Uterus (tissue), 4 donors: Measurements from ENCODE around the gene FLNB. TPM values are rescaled to one million over a fixed set of nuclear protein-coding genes. Genes with fewer than 3 reads are reported as not detected.

Experiments used
- DNase-seq, 2 donors: peaks; one replicate each; pipeline ENCODE4 v3.0.0-alpha.2; 2019 to 2020
- H3K27ac ChIP-seq, 2 donors: fragments of 200-600 bp; sonication (generic); 1 replicate in 1 of 2; 2 replicates in 1 of 2; pipeline ENCODE4 v1.5.1; 2016 to 2018
- H3K27me3 ChIP-seq, 2 donors: fragments of 200-600 bp; sonication (generic); one replicate each; pipeline ENCODE4 v1.5.1; 2018 to 2019; ENCODE audit warnings: control low read depth in 1 of 2
- H3K36me3 ChIP-seq, 2 donors: fragments of 200-600 bp; sonication (generic); one replicate each; pipeline ENCODE4 v1.5.1; 2019; ENCODE audit warnings: control low read depth in 1 of 2
- H3K4me1 ChIP-seq, 2 donors: fragments of 200-600 bp; sonication (generic); one replicate each; pipeline ENCODE4 v1.5.1; 2018 to 2019; ENCODE audit warnings: control low read depth in 1 of 2
- H3K4me3 ChIP-seq, 2 donors: fragments of 200-600 bp; sonication (generic); 1 replicate in 1 of 2; 2 replicates in 1 of 2; pipeline ENCODE4 v1.5.1; 2018 to 2019; ENCODE audit warnings: mild to moderate bottlenecking in 1 of 2
- H3K9me3 ChIP-seq, 2 donors: fragments of 200-600 bp; sonication (generic); one replicate each; pipeline ENCODE4 v1.5.1; 2019; ENCODE audit warnings: control low read depth in 1 of 2
- POLR2A ChIP-seq, 2 donors: fragments of 450-650 bp; IDR thresholded peaks; one replicate each; pipeline ENCODE4 v1.6.1; 2016; ENCODE audit warnings: antibody characterized with exemption in 2 of 2, mild to moderate bottlenecking in 1 of 2, moderate library complexity in 1 of 2
- intact Hi-C: fragments of 100-400 bp; cut with DNase I; formaldehyde crosslinking; loops from one replicate; pipeline ENCODE4 v1.15.1; 2023; ENCODE audit warnings: low total_unique reads
- total RNA-seq, 4 donors: library from RNA; depleted of rRNA in 3 of 4; stranded (reverse); fragments of >200 nt in 3 of 4; gene quantifications; one replicate each; pipeline versions ENCODE4 v1.1.0 to v1.2.4, GENCODE V29; 2014 to 2023
- TF ChIP-seq, protein P1 (sequence below), 4 experiments: fragments of 200-600 bp in 2 of 4; fragments of 450-650 bp in 2 of 4; sonication (generic) in 2 of 4; IDR thresholded peaks; one replicate each; pipeline ENCODE4 v1.5.1; 2016 to 2019; ENCODE audit warnings: antibody characterized with exemption in 4 of 4, mild to moderate bottlenecking in 2 of 4, moderate library complexity in 1 of 4
- donor health status: DM: yes; HTN: yes; CAD: no.

FLNB gene
- total RNA-seq, 4 donors from 2014 or later, result 52.4 to 283 (median 148) TPM

DNA sequence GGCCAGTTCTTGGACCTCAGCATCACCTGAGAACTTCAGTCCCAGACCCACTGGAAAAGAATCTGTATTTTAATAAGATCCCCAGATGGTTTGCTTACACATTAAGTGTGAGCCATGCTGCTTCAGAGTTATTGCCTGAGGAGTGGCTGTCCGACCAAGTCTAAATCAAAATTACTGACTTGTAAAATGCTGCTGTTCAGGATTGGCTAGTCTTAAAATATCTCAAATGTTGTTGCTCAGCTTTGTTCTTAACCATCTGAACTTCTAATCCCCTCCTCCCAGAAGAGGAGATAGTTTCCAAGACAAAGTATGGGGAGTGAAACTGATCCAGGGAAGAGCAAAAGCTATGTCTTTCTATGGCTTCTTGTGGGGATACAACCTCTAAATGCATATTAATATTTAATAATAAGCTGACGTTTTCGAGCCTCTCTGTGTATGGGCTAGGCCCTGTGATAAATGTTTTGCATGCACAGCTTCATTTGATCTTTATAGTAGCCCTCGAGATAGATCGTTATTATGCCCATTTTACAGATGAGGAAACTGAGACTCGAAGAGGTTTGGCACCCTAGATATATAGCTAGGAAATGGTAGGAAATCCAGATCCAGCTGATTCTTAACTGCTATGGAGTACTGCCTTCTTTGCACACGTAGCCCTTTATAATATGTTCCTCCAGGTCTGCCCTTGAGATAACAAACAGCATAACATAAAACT is 150.4 kb downstream of the FLNB start:
- Histone ChIP-seq H3K36me3 (no peaks in the 10 kb centered on the region), H3K27ac (peak overlapping the region; percentile 62 to 67), H3K27me3 (no peaks in the 10 kb centered on the region), H3K4me3 (no peak overlapping the region), H3K9me3 (no peaks in the 10 kb centered on the region), H3K4me1 (peaks cover 2 to 6% of the 10 kb centered on the region in 2 donors)
- intact Hi-C loops, result no loop called here
- TF ChIP-seq, protein P1, sequence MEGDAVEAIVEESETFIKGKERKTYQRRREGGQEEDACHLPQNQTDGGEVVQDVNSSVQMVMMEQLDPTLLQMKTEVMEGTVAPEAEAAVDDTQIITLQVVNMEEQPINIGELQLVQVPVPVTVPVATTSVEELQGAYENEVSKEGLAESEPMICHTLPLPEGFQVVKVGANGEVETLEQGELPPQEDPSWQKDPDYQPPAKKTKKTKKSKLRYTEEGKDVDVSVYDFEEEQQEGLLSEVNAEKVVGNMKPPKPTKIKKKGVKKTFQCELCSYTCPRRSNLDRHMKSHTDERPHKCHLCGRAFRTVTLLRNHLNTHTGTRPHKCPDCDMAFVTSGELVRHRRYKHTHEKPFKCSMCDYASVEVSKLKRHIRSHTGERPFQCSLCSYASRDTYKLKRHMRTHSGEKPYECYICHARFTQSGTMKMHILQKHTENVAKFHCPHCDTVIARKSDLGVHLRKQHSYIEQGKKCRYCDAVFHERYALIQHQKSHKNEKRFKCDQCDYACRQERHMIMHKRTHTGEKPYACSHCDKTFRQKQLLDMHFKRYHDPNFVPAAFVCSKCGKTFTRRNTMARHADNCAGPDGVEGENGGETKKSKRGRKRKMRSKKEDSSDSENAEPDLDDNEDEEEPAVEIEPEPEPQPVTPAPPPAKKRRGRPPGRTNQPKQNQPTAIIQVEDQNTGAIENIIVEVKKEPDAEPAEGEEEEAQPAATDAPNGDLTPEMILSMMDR (IDR thresholded peaks at IDR 0.05), result no peak
- no peak for TF ChIP-seq POLR2A (IDR thresholded peaks at IDR 0.05)
- no peak for DNase-seq

DNA sequence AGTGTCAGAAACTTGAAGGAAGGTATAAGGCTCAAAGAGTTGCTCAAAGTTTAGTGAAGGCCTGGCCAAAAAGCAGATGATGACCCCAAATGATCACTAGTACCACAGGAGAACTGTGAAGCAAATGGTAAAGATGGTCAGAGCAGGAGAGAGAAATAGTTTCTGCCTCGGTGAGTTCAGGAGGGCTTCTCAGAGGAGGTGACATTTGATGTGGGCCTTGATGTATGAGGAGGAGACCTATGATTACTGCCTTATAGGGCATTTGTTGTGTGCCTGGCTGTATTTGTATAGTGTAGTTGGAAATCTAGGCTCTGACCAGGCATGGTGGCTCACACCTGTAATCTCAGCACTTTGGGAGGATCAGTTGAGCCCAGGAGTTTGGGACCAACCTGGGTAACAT is 152.2 kb downstream of the FLNB start:
- intact Hi-C loops, result no loop called here
- no peak for DNase-seq
- no peak overlapping the region for H3K4me3 ChIP-seq
- H3K27me3 ChIP-seq, result no peaks in the 10 kb centered on the region
- no peak for TF ChIP-seq POLR2A (IDR thresholded peaks at IDR 0.05)
- TF ChIP-seq, protein P1 (IDR thresholded peaks at IDR 0.05), result no peak
- H3K36me3 ChIP-seq, result no peaks in the 10 kb centered on the region
- H3K9me3 ChIP-seq, result no peaks in the 10 kb centered on the region
- H3K4me1 ChIP-seq, result peaks cover 11 to 16% of the 10 kb centered on the region in 2 donors
- peak overlapping the region; percentile 44 to 79 for H3K27ac ChIP-seq

DNA sequence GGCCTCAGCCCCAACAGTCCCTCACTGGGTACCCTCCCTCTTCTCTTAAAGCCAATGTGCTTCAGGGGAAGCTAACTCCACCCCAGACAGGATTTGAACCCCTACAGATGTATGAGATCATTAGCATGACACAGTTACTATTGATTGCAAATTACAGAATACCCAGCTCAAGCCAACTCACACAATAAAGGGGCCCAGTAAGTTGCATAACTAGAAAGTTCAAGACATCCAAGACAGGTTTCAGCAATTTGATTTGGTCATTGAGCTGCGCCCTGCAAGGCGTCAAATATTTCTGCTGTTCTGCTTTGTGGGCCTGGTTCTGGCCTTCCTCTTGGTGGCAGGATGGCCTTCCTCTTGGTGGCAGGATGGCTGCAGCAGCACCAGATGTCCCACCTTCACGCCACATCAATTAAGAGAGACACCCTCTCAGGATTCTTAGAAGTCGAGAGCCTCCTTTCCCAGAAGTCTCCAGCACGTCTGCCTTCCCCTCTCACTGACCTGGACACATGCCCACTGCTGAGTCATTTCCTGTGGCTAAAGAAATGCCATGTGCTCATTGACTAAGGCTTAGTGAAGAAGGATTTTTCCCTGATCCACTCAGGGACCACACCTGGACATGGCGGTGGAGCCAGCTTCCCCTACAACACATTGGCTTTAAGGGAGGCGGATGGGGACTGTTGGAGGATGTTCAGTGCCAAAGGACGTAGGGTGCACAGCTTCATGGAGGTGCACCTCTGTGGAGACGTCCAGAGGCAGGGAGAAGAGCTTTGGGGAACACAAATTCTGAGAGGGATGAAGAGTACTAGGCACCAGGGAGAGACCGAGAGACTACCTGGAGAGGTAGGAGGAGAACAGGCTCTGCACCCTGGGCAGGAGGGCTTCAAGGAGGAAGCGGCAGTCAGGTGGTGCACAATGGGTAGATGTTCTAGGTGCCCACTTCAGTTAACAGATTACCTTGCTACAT is 153.5 kb downstream of the FLNB start:
- peak; percentile 79 to 86 for DNase-seq
- H3K4me3 ChIP-seq, result no peak overlapping the region
- no peaks in the 10 kb centered on the region for H3K27me3 ChIP-seq
- no peaks in the 10 kb centered on the region for H3K9me3 ChIP-seq
- intact Hi-C loops, result no loop called here
- peaks cover 11 to 16% of the 10 kb centered on the region in 2 donors for H3K4me1 ChIP-seq
- peak overlapping the region; percentile 75 to 79 for H3K27ac ChIP-seq
- H3K36me3 ChIP-seq, result no peaks in the 10 kb centered on the region
- no peak for TF ChIP-seq POLR2A (IDR thresholded peaks at IDR 0.05)
- TF ChIP-seq, protein P1 (IDR thresholded peaks at IDR 0.05), result no peak

DNA sequence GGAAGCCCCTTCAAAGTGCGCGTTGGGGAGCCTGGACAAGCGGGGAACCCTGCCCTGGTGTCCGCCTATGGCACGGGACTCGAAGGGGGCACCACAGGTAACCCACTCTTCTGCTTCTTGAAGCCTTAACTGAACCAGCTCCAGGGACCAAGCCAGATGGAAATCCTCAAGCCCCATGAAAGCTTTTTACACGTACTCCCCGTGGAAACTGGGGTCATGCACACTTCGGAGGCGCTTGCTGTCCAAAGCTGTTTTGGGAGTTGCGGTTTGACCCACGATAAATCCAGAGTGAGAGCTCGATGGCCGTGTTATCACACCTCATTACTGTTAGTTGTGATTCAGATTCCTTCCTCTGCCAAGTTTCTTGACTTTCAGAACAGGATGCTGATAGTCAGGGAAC is 155.0 kb downstream of the FLNB start:
- TF ChIP-seq POLR2A (IDR thresholded peaks at IDR 0.05), result no peak
- TF ChIP-seq, protein P1 (IDR thresholded peaks at IDR 0.05), result no peak
- intact Hi-C loops, result no loop called here
- Histone ChIP-seq H3K36me3 (no peaks in the 10 kb centered on the region), H3K27ac (peak overlapping the region; percentile 75 to 79), H3K4me3 (no peak overlapping the region), H3K27me3 (no peaks in the 10 kb centered on the region), H3K9me3 (no peaks in the 10 kb centered on the region), H3K4me1 (peaks cover 11 to 16% of the 10 kb centered on the region in 2 donors)
- DNase-seq, result peak; percentile 69 to 77
